Trophoblast cell (in vitro differentiated cells and primary cell): ENCODE measurements around the gene RMP24.

ENCODE experiments used
- DNase-seq, 2 donors: peaks; one replicate each; pipeline ENCODE4 v3.0.0-alpha.2; 2016
- H2AFZ ChIP-seq: 2 replicates; pipeline ENCODE4 v1.6.1; 2013; ENCODE audit warnings: low read length, moderate library complexity, mild to moderate bottlenecking; ENCODE audit not compliant: insufficient read depth, poor library complexity
- H2AK5ac ChIP-seq: 2 replicates; pipeline ENCODE4 v1.6.1; 2013; ENCODE audit warnings: mild to moderate bottlenecking, low read length
- H2BK120ac ChIP-seq: 2 replicates; pipeline ENCODE4 v1.6.1; 2013; ENCODE audit warnings: low read length, mild to moderate bottlenecking, moderate library complexity; ENCODE audit not compliant: insufficient read depth, poor library complexity
- H2BK12ac ChIP-seq: 2 replicates; pipeline ENCODE4 v1.6.1; 2013; ENCODE audit warnings: mild to moderate bottlenecking, low read length, moderate library complexity
- H2BK5ac ChIP-seq: 2 replicates; pipeline ENCODE4 v1.6.1; 2013; ENCODE audit warnings: low read length, low read depth, moderate library complexity, mild to moderate bottlenecking; ENCODE audit not compliant: poor library complexity
- H3K14ac ChIP-seq: 2 replicates; pipeline ENCODE4 v1.6.1; 2013; ENCODE audit warnings: mild to moderate bottlenecking, low read length
- H3K18ac ChIP-seq: 2 replicates; pipeline ENCODE4 v1.6.1; 2013; ENCODE audit warnings: mild to moderate bottlenecking, low read length
- H3K23ac ChIP-seq: 2 replicates; pipeline ENCODE4 v1.6.1; 2013; ENCODE audit warnings: low read length
- H3K27ac ChIP-seq: 2 replicates; pipeline ENCODE4 v1.5.1; 2013; ENCODE audit warnings: low read depth, mild to moderate bottlenecking, inconsistent platforms, low read length, moderate library complexity
- H3K27me3 ChIP-seq: 2 replicates; pipeline ENCODE4 v1.6.1; 2013; ENCODE audit warnings: inconsistent platforms, mild to moderate bottlenecking, low read length, moderate library complexity; ENCODE audit not compliant: insufficient read depth
- H3K36me3 ChIP-seq, 2 experiments: 1 replicate in 1 of 2; 2 replicates in 1 of 2; pipeline ENCODE4 v1.6.1; 2013; ENCODE audit warnings: low read length in 2 of 2, mild to moderate bottlenecking in 2 of 2, moderate library complexity in 1 of 2; ENCODE audit not compliant: insufficient read depth in 2 of 2, control insufficient read depth in 1 of 2
- H3K4ac ChIP-seq: 2 replicates; pipeline ENCODE4 v1.6.1; 2013; ENCODE audit warnings: low read depth, mild to moderate bottlenecking, low read length, moderate library complexity
- H3K4me1 ChIP-seq, 2 experiments: 1 replicate in 1 of 2; 2 replicates in 1 of 2; pipeline ENCODE4 v1.6.1; 2013; ENCODE audit warnings: low read length in 2 of 2, mild to moderate bottlenecking in 2 of 2, moderate library complexity in 1 of 2; ENCODE audit not compliant: insufficient read depth in 2 of 2, control insufficient read depth in 1 of 2
- H3K4me2 ChIP-seq: 2 replicates; pipeline ENCODE4 v1.6.1; 2013; ENCODE audit warnings: inconsistent platforms, mild to moderate bottlenecking, low read length, moderate library complexity
- H3K4me3 ChIP-seq: 2 replicates; pipeline ENCODE4 v1.5.1; 2013; ENCODE audit warnings: mild to moderate bottlenecking, low read depth, low read length, inconsistent platforms
- H3K79me1 ChIP-seq: one replicate; pipeline ENCODE4 v1.6.1; 2013; ENCODE audit warnings: low read length
- H3K79me2 ChIP-seq: 2 replicates; pipeline ENCODE4 v1.6.1; 2013; ENCODE audit warnings: low read length, mild to moderate bottlenecking; ENCODE audit not compliant: control insufficient read depth, insufficient read depth, poor library complexity
- H3K9ac ChIP-seq: 2 replicates; pipeline ENCODE4 v1.6.1; 2013; ENCODE audit warnings: mild to moderate bottlenecking, low read length
- H3K9me3 ChIP-seq: 2 replicates; pipeline ENCODE4 v1.6.1; 2013; ENCODE audit warnings: low read depth, mild to moderate bottlenecking, control low read depth, inconsistent platforms, low read length; ENCODE audit not compliant: insufficient read depth
- H4K12ac ChIP-seq: 2 replicates; pipeline ENCODE4 v1.6.1; 2013; ENCODE audit warnings: low read depth, mild to moderate bottlenecking, low read length, moderate library complexity
- H4K8ac ChIP-seq: 2 replicates; pipeline ENCODE4 v1.6.1; 2013; ENCODE audit warnings: low read depth, mild to moderate bottlenecking, low read length, moderate library complexity
- H4K91ac ChIP-seq: one replicate; pipeline ENCODE4 v1.6.1; 2013; ENCODE audit warnings: low read depth, mild to moderate bottlenecking, low read length, moderate library complexity
- WGBS: extraction: QIAGEN DNeasy Blood & Tissue Kit; methylation state at CpG from one replicate; pipeline ENCODE4 v1.1.7; 2013; ENCODE audit warnings: missing lambda C conversion rate; ENCODE audit not compliant: insufficient read length, insufficient coverage; ENCODE audit errors: extremely low coverage; 5-methylcytosine and 5-hydroxymethylcytosine counted together

RMP24 gene

DNA sequence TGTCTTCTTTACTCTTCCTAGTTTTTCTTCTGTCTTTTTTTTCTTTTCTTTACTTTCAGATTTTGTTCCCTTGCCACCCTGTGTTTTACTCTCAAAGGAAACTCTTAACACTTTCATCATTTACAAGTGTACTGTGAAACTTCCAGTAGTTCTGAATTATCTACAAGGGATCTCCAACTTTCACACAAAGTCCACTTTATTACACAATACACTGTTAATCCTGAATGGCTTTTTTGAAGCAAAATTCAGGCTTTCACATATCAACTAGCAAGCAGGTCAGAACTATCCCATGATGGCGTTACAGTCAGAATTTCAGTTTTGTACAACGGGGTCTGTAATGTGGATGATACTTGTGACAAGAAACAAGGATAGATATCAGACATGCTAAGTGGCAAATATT is 34.5 kb downstream of the RMP24 start:
- no peak overlapping the region for H3K4me2 ChIP-seq
- H3K27me3 ChIP-seq, result no peaks in the 10 kb centered on the region
- H2BK12ac ChIP-seq, result no peak overlapping the region
- H3K27ac ChIP-seq, result no peak overlapping the region
- H3K4me3 ChIP-seq, result no peak overlapping the region
- no peak overlapping the region for H3K4ac ChIP-seq
- H2AFZ ChIP-seq, result no peak overlapping the region
- H4K91ac ChIP-seq, result no peak overlapping the region
- no peaks in the 10 kb centered on the region for H3K4me1 ChIP-seq
- DNase-seq, result no peak
- H3K23ac ChIP-seq, result no peak overlapping the region
- H3K79me2 ChIP-seq, result no peaks in the 10 kb centered on the region
- no peak overlapping the region for H2BK120ac ChIP-seq
- H3K79me1 ChIP-seq, result no peaks in the 10 kb centered on the region
- no peak overlapping the region for H2BK5ac ChIP-seq
- H4K12ac ChIP-seq, result no peak overlapping the region
- no peaks in the 10 kb centered on the region for H3K9me3 ChIP-seq
- no CpG with 5 or more reads among the region's 2 CpGs for WGBS
- no peak overlapping the region for H3K9ac ChIP-seq
- H4K8ac ChIP-seq, result no peak overlapping the region
- no peak overlapping the region for H2AK5ac ChIP-seq
- H3K18ac ChIP-seq, result no peak overlapping the region
- no peak overlapping the region for H3K14ac ChIP-seq
- no peaks in the 10 kb centered on the region for H3K36me3 ChIP-seq

DNA sequence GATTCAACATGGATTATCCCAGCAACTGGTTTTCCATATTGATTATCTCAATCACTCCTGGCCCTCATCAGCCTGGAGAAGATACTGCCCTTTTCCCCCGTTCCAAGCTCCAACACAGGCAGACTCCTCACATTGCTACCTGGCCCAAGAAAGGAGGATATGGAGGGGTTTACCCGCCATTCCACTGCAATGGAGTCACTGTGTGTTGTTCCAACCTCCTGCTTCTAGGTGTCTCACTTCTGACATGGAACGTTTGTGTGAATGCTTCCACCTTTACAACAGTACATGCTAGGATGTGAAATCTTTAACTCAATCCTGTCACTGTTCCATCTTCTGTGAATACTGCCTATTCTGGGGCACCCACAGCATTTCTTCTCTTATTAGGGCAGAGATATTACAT is 36.7 kb downstream of the RMP24 start:
- Histone ChIP-seq H2BK120ac (no peak overlapping the region), H3K9ac (no peak overlapping the region), H3K27ac (no peak overlapping the region), H4K91ac (no peak overlapping the region), H2AFZ (no peak overlapping the region), H3K36me3 (no peaks in the 10 kb centered on the region), H3K14ac (no peak overlapping the region), H3K79me2 (no peaks in the 10 kb centered on the region), H2AK5ac (no peak overlapping the region), H3K4me3 (no peak overlapping the region), H3K23ac (no peak overlapping the region), H4K12ac (no peak overlapping the region), H3K9me3 (no peaks in the 10 kb centered on the region), H3K79me1 (no peaks in the 10 kb centered on the region), H3K4me2 (no peak overlapping the region), H4K8ac (no peak overlapping the region), H3K4me1 (no peaks in the 10 kb centered on the region), H3K4ac (no peak overlapping the region), H3K27me3 (no peaks in the 10 kb centered on the region), H2BK12ac (no peak overlapping the region), H2BK5ac (no peak overlapping the region), H3K18ac (no peak overlapping the region)
- no peak for DNase-seq
- WGBS, result no CpG with 5 or more reads among the region's 3 CpGs

- H4K12ac ChIP-seq, result no peak overlapping the region
- H3K9ac ChIP-seq, result no peak overlapping the region
- H3K79me2 ChIP-seq, result no peaks in the 10 kb centered on the region
- no peak overlapping the region for H3K23ac ChIP-seq
- no peak overlapping the region for H3K18ac ChIP-seq
- no peak overlapping the region for H2BK5ac ChIP-seq
- H3K4ac ChIP-seq, result no peak overlapping the region
- H3K4me3 ChIP-seq, result no peak overlapping the region
- H4K91ac ChIP-seq, result no peak overlapping the region
- H3K79me1 ChIP-seq, result no peaks in the 10 kb centered on the region
- H2BK120ac ChIP-seq, result no peak overlapping the region
- H4K8ac ChIP-seq, result no peak overlapping the region
- H2BK12ac ChIP-seq, result no peak overlapping the region
- H3K27me3 ChIP-seq, result no peaks in the 10 kb centered on the region
- no peak overlapping the region for H3K14ac ChIP-seq
- no peaks in the 10 kb centered on the region for H3K4me1 ChIP-seq
- H3K9me3 ChIP-seq, result no peaks in the 10 kb centered on the region
- DNase-seq, result no peak
- H3K4me2 ChIP-seq, result no peak overlapping the region
- no peaks in the 10 kb centered on the region for H3K36me3 ChIP-seq
- no peak overlapping the region for H3K27ac ChIP-seq
- no peak overlapping the region for H2AFZ ChIP-seq
- WGBS, result no CpG with 5 or more reads among the region's 2 CpGs
- no peak overlapping the region for H2AK5ac ChIP-seq
Measured at GRCh38 chr18:36012891-36013290, 40.4 kb downstream of the RMP24 start.

- no peaks in the 10 kb centered on the region for H3K79me2 ChIP-seq
Measured at GRCh38 chr18:36015629-36016028, 43.1 kb downstream of the RMP24 start.

More at GRCh38 chr18:36015629-36016028, 43.1 kb downstream of the RMP24 start:
- no CpG with 5 or more reads among the region's 3 CpGs for WGBS
- Histone ChIP-seq H3K4ac (no peak overlapping the region), H3K23ac (no peak overlapping the region), H4K91ac (no peak overlapping the region), H3K27me3 (no peaks in the 10 kb centered on the region), H4K8ac (no peak overlapping the region), H4K12ac (no peak overlapping the region), H3K27ac (no peak overlapping the region), H2AK5ac (no peak overlapping the region), H3K4me2 (no peak overlapping the region), H3K36me3 (no peaks in the 10 kb centered on the region), H2BK120ac (no peak overlapping the region), H3K4me3 (no peak overlapping the region), H3K79me1 (no peaks in the 10 kb centered on the region), H3K18ac (no peak overlapping the region), H2BK5ac (no peak overlapping the region), H3K9me3 (no peaks in the 10 kb centered on the region), H2BK12ac (no peak overlapping the region), H3K4me1 (no peaks in the 10 kb centered on the region), H2AFZ (no peak overlapping the region), H3K14ac (no peak overlapping the region), H3K9ac (no peak overlapping the region)
- DNase-seq, result no peak
